Right lobe of liver (tissue), 6 donors: ENCODE measurements around the gene CCDC9. TPM values are rescaled to one million over a fixed set of nuclear protein-coding genes. Genes with fewer than 3 reads are reported as not detected.
A peak's percentile ranks its signal among the peaks of the same experiment; 100 is the strongest.

Experiments
- ATAC-seq, 4 donors: fragments of 200-7000 bp; cut with Tn5 transposase; one replicate each; pipeline ENCODE4 v1.9.1; 2020; ENCODE audit warnings: mild to moderate bottlenecking in 4 of 4, moderate library complexity in 4 of 4
- DNase-seq, 3 donors: peaks; one replicate each; pipeline ENCODE4 v3.0.0-alpha.2; 2020
- H3K27ac ChIP-seq, 3 donors: fragments of 200-600 bp; one replicate each; pipeline ENCODE4 v1.8.0; 2022
- H3K27me3 ChIP-seq, 2 donors: fragments of 200-600 bp; one replicate each; pipeline ENCODE4 v1.8.0; 2022
- H3K36me3 ChIP-seq, 4 donors: fragments of 200-600 bp; sonication (generic) in 1 of 4; one replicate each; pipeline versions ENCODE4 v1.5.1 to v1.8.0; 2017 to 2022; ENCODE audit warnings: control low read depth in 1 of 4
- H3K4me1 ChIP-seq, 4 donors: fragments of 200-600 bp; sonication (generic) in 1 of 4; one replicate each; pipeline versions ENCODE4 v1.5.1 to v1.8.0; 2017 to 2022; ENCODE audit warnings: control low read depth in 1 of 4
- H3K4me3 ChIP-seq, 3 donors: fragments of 200-600 bp; one replicate each; pipeline ENCODE4 v1.8.0; 2022
- H3K9me3 ChIP-seq, 4 donors: fragments of 200-600 bp; sonication (generic) in 1 of 4; one replicate each; pipeline versions ENCODE4 v1.5.1 to v1.8.0; 2017 to 2022; ENCODE audit warnings: control low read depth in 1 of 4
- CTCF ChIP-seq, 4 donors: fragments of 200-600 bp in 3 of 4; fragments of 450-650 bp in 1 of 4; IDR thresholded peaks; one replicate each; pipeline versions ENCODE4 v1.5.1 to v1.8.0; 2016 to 2022; ENCODE audit warnings: antibody characterized with exemption in 4 of 4, mild to moderate bottlenecking in 2 of 4
- POLR2A ChIP-seq: fragments of 450-650 bp; IDR thresholded peaks from one replicate; pipeline ENCODE4 v1.6.1; 2017; ENCODE audit warnings: antibody characterized with exemption, mild to moderate bottlenecking
- WGBS: methylation state at CpG from one replicate; pipeline ENCODE4 v1.1.6; 2018; ENCODE audit warnings: low coverage, low lambda C conversion rate; ENCODE audit not compliant: insufficient coverage; ENCODE audit errors: missing lambda C conversion rate; 5-methylcytosine and 5-hydroxymethylcytosine counted together
- intact Hi-C, 2 donors: fragments of 100-400 bp; cut with DNase I; formaldehyde crosslinking; loops; one replicate each; pipeline versions ENCODE4 v1.11.2 to v1.14.1; 2022
- total RNA-seq, 6 experiments: library from RNA; depleted of rRNA in 2 of 6; stranded (reverse); fragments of >200 nt in 2 of 6; fragmentation: NEBNext Ultra II Directional in 3 of 6; extraction: Animal tissue kit (Norgen Biotek cat#: 25700) in 3 of 6; gene quantifications; one replicate each; pipeline versions ENCODE4 v1.1.0 to v1.2.4, GENCODE V29; 2016 to 2023
- donor health status: DM: no; HTN: yes; CAD: no.
- donor health status: DM: no; HTN: no; CAD: no.
- donor health status: DM: no; HTN: no; CAD: no.
- donor health status: DM: no; HTN: yes; CAD: no.
- donor health status: DM: no; HTN: yes; CAD: no.

Gene CCDC9
- total RNA-seq, 6 experiments from 2014 or later = 5.8 to 15.1 (median 9.1) TPM

- ATAC-seq (no peak), DNase-seq (no peak)
- 0% methylated on average over 4 of the region's 62 CpGs for WGBS
- intact Hi-C loops = loop anchor here in 1 of 2 donors (5.0 to 10.0 kb wide), 2 partner anchors 32 to 95 kb away; no protein-coding TSS in a partner anchor
- no peak for TF ChIP-seq POLR2A
- TF ChIP-seq CTCF (IDR thresholded peaks at IDR 0.05) = no peak
- Histone ChIP-seq H3K36me3 (no peaks in the 10 kb centered on the region), H3K4me3 (peak overlapping the region in 1 of 3 donors; percentile 19), H3K9me3 (no peaks in the 10 kb centered on the region), H3K4me1 (peaks cover 0 to 8% (median 0%) of the 10 kb centered on the region in 4 donors), H3K27me3 (no peaks in the 10 kb centered on the region), H3K27ac (no peak overlapping the region)
Measured at GRCh38 chr19:47239610-47240296, 16.6 kb upstream of the CCDC9 start.

- TF ChIP-seq CTCF (IDR thresholded peaks at IDR 0.05) (no peak), POLR2A (no peak)
- WGBS = 48% methylated on average over 5 of the region's 6 CpGs
- H3K36me3 ChIP-seq = no peaks in the 10 kb centered on the region
- H3K27me3 ChIP-seq = no peaks in the 10 kb centered on the region
- peaks cover 0 to 8% (median 0%) of the 10 kb centered on the region in 4 donors for H3K4me1 ChIP-seq
- ATAC-seq (no peak), DNase-seq (no peak)
- no peak overlapping the region for H3K4me3 ChIP-seq
- H3K9me3 ChIP-seq = no peaks in the 10 kb centered on the region
- intact Hi-C loops = loop anchor here in 1 of 2 donors (5.0 to 10.0 kb wide), 2 partner anchors 33 to 96 kb away; no protein-coding TSS in a partner anchor
- H3K27ac ChIP-seq = no peak overlapping the region
Measured at GRCh38 chr19:47240556-47240955, 15.8 kb upstream of the CCDC9 start.

- no peak overlapping the region for H3K27ac ChIP-seq
- no peaks in the 10 kb centered on the region for H3K27me3 ChIP-seq
- H3K9me3 ChIP-seq = no peaks in the 10 kb centered on the region
- peaks cover 0 to 8% (median 0%) of the 10 kb centered on the region in 4 donors for H3K4me1 ChIP-seq
- peak; percentile 2 to 60 (median 6) for ATAC-seq
- H3K36me3 ChIP-seq = no peaks in the 10 kb centered on the region
- H3K4me3 ChIP-seq = no peak overlapping the region
- intact Hi-C loops = loop anchor here in 1 of 2 donors (5.0 to 10.0 kb wide), 2 partner anchors 34 to 96 kb away; no protein-coding TSS in a partner anchor
- TF ChIP-seq POLR2A (no peak), CTCF (IDR thresholded peaks at IDR 0.05) (no peak)
- DNase-seq = peak in 1 of 3 donors; percentile 83
- WGBS = 15% methylated on average over 7 of the region's 27 CpGs
Measured at GRCh38 chr19:47240996-47241918, 15.1 kb upstream of the CCDC9 start.

GRCh38 chr19:47241919-47242577 is 14.3 kb upstream of the CCDC9 start:
- intact Hi-C loops = loop anchor here in 1 of 2 donors (5.0 to 10.0 kb wide), 2 partner anchors 35 to 97 kb away; no protein-coding TSS in a partner anchor
- DNase-seq (no peak), ATAC-seq (no peak)
- H3K27me3 ChIP-seq = no peaks in the 10 kb centered on the region
- no peak for TF ChIP-seq CTCF (IDR thresholded peaks at IDR 0.05)
- TF ChIP-seq POLR2A = no peak
- H3K4me1 ChIP-seq = peaks cover 0 to 8% (median 0%) of the 10 kb centered on the region in 4 donors
- H3K9me3 ChIP-seq = no peaks in the 10 kb centered on the region
- no peaks in the 10 kb centered on the region for H3K36me3 ChIP-seq
- H3K4me3 ChIP-seq = no peak overlapping the region
- H3K27ac ChIP-seq = no peak overlapping the region
- 90% methylated on average over 6 of the region's 7 CpGs for WGBS
